ENCODE measurements around the gene LMTK2. TPM values are rescaled to one million over a fixed set of nuclear protein-coding genes. Genes with fewer than 3 reads are reported as not detected.

LMTK2 gene
- total RNA-seq, 1 experiment from 2014 or later, result 37.1 TPM

GRCh38 chr7:98064233-98064632, 42.4 kb upstream of the LMTK2 start:
- Histone ChIP-seq H3K9me3 (ENCODE audit: insufficient read depth, low read depth) (no peaks in the 10 kb centered on the region), H3K79me2 (ENCODE audit: low read depth) (no peaks in the 10 kb centered on the region), H2AFZ (no peak overlapping the region), H3K36me3 (ENCODE audit: low read depth) (no peaks in the 10 kb centered on the region), H3F3A (ENCODE audit: insufficient read depth, low read depth) (no peaks in the 10 kb centered on the region), H4K20me1 (ENCODE audit: insufficient read depth) (no peaks in the 10 kb centered on the region), H3K27me3 (ENCODE audit: insufficient read depth, low read depth) (no peaks in the 10 kb centered on the region), H3K4me1 (replicated peaks; ENCODE audit: insufficient read depth) (no peaks in the 10 kb centered on the region), H3K9me2 (ENCODE audit: insufficient read depth) (no peaks in the 10 kb centered on the region), H3K27ac (no peak overlapping the region), H3K4me2 (no peak overlapping the region), H3K4me3 (no peak overlapping the region)
- ChIA-PET POLR2A (ENCODE audit: unreplicated experiment) (no interaction called here), CTCF (no interaction called here)
- no peak for DNase-seq
- no TSS peak for BruUV-seq (replicated peaks)
- TF ChIP-seq EZH2 (IDR thresholded peaks at IDR 0.05; ENCODE audit: low read depth) (no peak), CTCF (conservative IDR thresholded peaks at IDR 0.05) (no peak)
- intact Hi-C loops (cut with micrococcal nuclease; ENCODE audit: unreplicated experiment), result no loop called here

DNA sequence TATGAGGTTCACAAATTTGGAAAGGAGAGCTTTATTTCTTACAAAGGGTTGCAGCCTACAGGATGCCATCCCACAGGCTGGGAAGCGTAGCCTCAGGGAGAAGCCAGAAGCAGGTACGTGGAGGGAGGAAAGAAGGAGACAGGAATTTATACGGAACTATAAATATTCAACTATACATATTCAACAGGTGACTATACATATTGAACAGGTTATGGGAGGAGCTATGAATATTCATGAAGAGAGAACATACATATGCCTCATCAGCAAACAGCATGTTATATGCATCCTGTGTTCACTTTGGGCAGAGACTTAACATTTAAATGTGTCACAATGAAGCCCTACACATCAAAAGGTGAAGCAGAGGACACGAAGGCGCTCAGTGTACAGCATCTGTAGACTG, 40.5 kb upstream of the LMTK2 start:
- H3K27me3 ChIP-seq (ENCODE audit: insufficient read depth, low read depth), result no peaks in the 10 kb centered on the region
- no peak overlapping the region for H2AFZ ChIP-seq
- H3K9me3 ChIP-seq (ENCODE audit: insufficient read depth, low read depth), result no peaks in the 10 kb centered on the region
- H3K9me2 ChIP-seq (ENCODE audit: insufficient read depth), result no peaks in the 10 kb centered on the region
- no peak overlapping the region for H3K4me3 ChIP-seq
- no peak for TF ChIP-seq CTCF (conservative IDR thresholded peaks at IDR 0.05)
- no peak for TF ChIP-seq EZH2 (IDR thresholded peaks at IDR 0.05; ENCODE audit: low read depth)
- DNase-seq, result no peak
- H3K4me1 ChIP-seq (replicated peaks; ENCODE audit: insufficient read depth), result no peaks in the 10 kb centered on the region
- CTCF ChIA-PET, result no interaction called here
- POLR2A ChIA-PET (ENCODE audit: unreplicated experiment), result no interaction called here
- H3K36me3 ChIP-seq (ENCODE audit: low read depth), result no peaks in the 10 kb centered on the region
- no peak overlapping the region for H3K4me2 ChIP-seq
- intact Hi-C loops (cut with micrococcal nuclease; ENCODE audit: unreplicated experiment), result no loop called here
- BruUV-seq (replicated peaks), result no TSS peak
- H3K27ac ChIP-seq, result no peak overlapping the region
- H3K79me2 ChIP-seq (ENCODE audit: low read depth), result no peaks in the 10 kb centered on the region
- no peaks in the 10 kb centered on the region for H4K20me1 ChIP-seq (ENCODE audit: insufficient read depth)
- H3F3A ChIP-seq (ENCODE audit: insufficient read depth, low read depth), result no peaks in the 10 kb centered on the region

GRCh38 chr7:98066934-98067507, 39.6 kb upstream of the LMTK2 start:
- Histone ChIP-seq H3K36me3 (ENCODE audit: low read depth) (no peaks in the 10 kb centered on the region), H3K79me2 (ENCODE audit: low read depth) (no peaks in the 10 kb centered on the region), H3F3A (ENCODE audit: insufficient read depth, low read depth) (no peaks in the 10 kb centered on the region), H3K4me3 (no peak overlapping the region), H2AFZ (no peak overlapping the region), H3K27me3 (ENCODE audit: insufficient read depth, low read depth) (no peaks in the 10 kb centered on the region), H4K20me1 (ENCODE audit: insufficient read depth) (no peaks in the 10 kb centered on the region), H3K27ac (no peak overlapping the region), H3K4me2 (no peak overlapping the region), H3K9me3 (ENCODE audit: insufficient read depth, low read depth) (no peaks in the 10 kb centered on the region), H3K9me2 (ENCODE audit: insufficient read depth) (no peaks in the 10 kb centered on the region), H3K4me1 (replicated peaks; ENCODE audit: insufficient read depth) (no peaks in the 10 kb centered on the region)
- peak in 1 of 2 experiments; percentile 50 for DNase-seq
- CTCF ChIA-PET, result no interaction called here
- TF ChIP-seq EZH2 (IDR thresholded peaks at IDR 0.05; ENCODE audit: low read depth) (no peak), CTCF (conservative IDR thresholded peaks at IDR 0.05) (no peak)
- no TSS peak for BruUV-seq (replicated peaks)
- intact Hi-C loops (cut with micrococcal nuclease; ENCODE audit: unreplicated experiment), result no loop called here
- POLR2A ChIA-PET (ENCODE audit: unreplicated experiment), result no interaction called here

Measured in PC-9 (cell line).